Stimulated activated CD4-positive, alpha-beta T cell treated with anti-CD3 and anti-CD28 coated beads, Interleukin-12 subunit alpha, Interleukin-12 subunit beta, amount 100 ng/mL, for 48 hours (primary cell): ENCODE data around the gene LIPM.
"Not testable (repeated sequence)": the region's sequence is repeated elsewhere in the genome, so short reads cannot be mapped to it uniquely, and the experiment has no call there.

Experiments used
- DNase-seq, 3 donors: peaks; one replicate each; pipeline ENCODE4 v3.0.0-alpha.2; 2020; ENCODE audit warnings: low read depth in 2 of 3, low spot score in 1 of 3

LIPM gene

GRCh38 chr10:88837632-88838031 is 35.1 kb downstream of the LIPM start:
- not testable (repeated sequence) for DNase-seq

- no peak for DNase-seq
These were observed 36.3 kb downstream of the LIPM start for GRCh38 chr10:88838766-88839350.

- DNase-seq, result no peak
These were observed 37.6 kb downstream of the LIPM start for GRCh38 chr10:88840104-88840503.

GRCh38 chr10:88840881-88841280 is 38.4 kb downstream of the LIPM start:
- DNase-seq, result no peak

- no peak for DNase-seq
These were observed 39.0 kb downstream of the LIPM start for GRCh38 chr10:88841316-88842111.

- no peak for DNase-seq
These were observed 40.6 kb downstream of the LIPM start for GRCh38 chr10:88843171-88843570.

- DNase-seq, result no peak
These were observed 46.0 kb downstream of the LIPM start for GRCh38 chr10:88848499-88848898.

GRCh38 chr10:88849234-88849633 is 46.7 kb downstream of the LIPM start:
- DNase-seq, result no peak

GRCh38 chr10:88850712-88851111 is 48.2 kb downstream of the LIPM start:
- DNase-seq, result no peak

GRCh38 chr10:88851706-88852105 is 49.2 kb downstream of the LIPM start, which contains the start of gene ANKRD22:
Gene ANKRD22, minus strand, starts transcription at chr10:88851844. Its CDS starts 237 bp downstream, at chr10:88851607.
- DNase-seq, result no peak

GRCh38 chr10:88852327-88852726 is 49.8 kb downstream of the LIPM start:
- DNase-seq, result no peak

- no peak for DNase-seq
These were observed 50.8 kb downstream of the LIPM start for GRCh38 chr10:88853155-88853881.

- no peak for DNase-seq
These were observed 52.2 kb downstream of the LIPM start for GRCh38 chr10:88854684-88855083.

GRCh38 chr10:88857831-88858230 is 55.3 kb downstream of the LIPM start:
- no peak for DNase-seq

- no peak for DNase-seq
These were observed 56.0 kb downstream of the LIPM start for GRCh38 chr10:88858491-88858890.

- no peak for DNase-seq
These were observed 58.5 kb downstream of the LIPM start for GRCh38 chr10:88861036-88861435.

- no peak for DNase-seq
These were observed 62.8 kb downstream of the LIPM start for GRCh38 chr10:88865281-88865876.

GRCh38 chr10:88866454-88866853 is 63.9 kb downstream of the LIPM start:
- no peak for DNase-seq

GRCh38 chr10:88870089-88870488 is 67.6 kb downstream of the LIPM start:
- no peak for DNase-seq
